HG03095 (cell line): Measurements from ENCODE around the gene ZMAT5.

ENCODE experiments used
- ATAC-seq: cut with Tn5 transposase; IDR thresholded peaks from one replicate; pipeline ENCODE4 v1.9.1; 2021; ENCODE audit warnings: moderate library complexity; ENCODE audit not compliant: unreplicated experiment

ZMAT5 gene

GRCh38 chr22:29787371-29787980, 20.7 kb upstream of the ZMAT5 start:
- no peak for ATAC-seq

- ATAC-seq: no peak
Observed at GRCh38 chr22:29786031-29786430, 19.2 kb upstream of the ZMAT5 start.

- ATAC-seq: no peak
Observed at GRCh38 chr22:29784451-29785361, 17.9 kb upstream of the ZMAT5 start.

- no peak for ATAC-seq
Observed at GRCh38 chr22:29782061-29782845, 15.4 kb upstream of the ZMAT5 start.

- ATAC-seq: no peak
Observed at GRCh38 chr22:29780748-29781676, 14.2 kb upstream of the ZMAT5 start.

- ATAC-seq: no peak
Observed at GRCh38 chr22:29780220-29780619, 13.4 kb upstream of the ZMAT5 start.

GRCh38 chr22:29773233-29773632, 6.4 kb upstream of the ZMAT5 start:
- no peak for ATAC-seq

GRCh38 chr22:29772170-29772641, 5.4 kb upstream of the ZMAT5 start:
- ATAC-seq: no peak

- ATAC-seq: no peak
Observed at GRCh38 chr22:29769723-29770321, 3.0 kb upstream of the ZMAT5 start.

GRCh38 chr22:29768052-29768693, 1.4 kb upstream of the ZMAT5 start:
- ATAC-seq: no peak

- ATAC-seq: peak; percentile 56
Observed at GRCh38 chr22:29767171-29768051, 604 bp upstream of the ZMAT5 start, which contains the start of gene UQCR10. UQCR10 (plus strand) TSS chr22:29767369; CDS start chr22:29767399, 30 bp downstream.

GRCh38 chr22:29765905-29766631, 739 bp downstream of the ZMAT5 start:
- peak; percentile 10 for ATAC-seq

- ATAC-seq: no peak
Observed at GRCh38 chr22:29762263-29762662, 4.5 kb downstream of the ZMAT5 start.

GRCh38 chr22:29758959-29759358, 7.8 kb downstream of the ZMAT5 start:
- no peak for ATAC-seq

- ATAC-seq: no peak
Observed at GRCh38 chr22:29758068-29758622, 8.7 kb downstream of the ZMAT5 start.

- ATAC-seq: no peak
Observed at GRCh38 chr22:29757096-29757495, 9.7 kb downstream of the ZMAT5 start.

- ATAC-seq: no peak
Observed at GRCh38 chr22:29756341-29756740, 10.5 kb downstream of the ZMAT5 start.
